AG09319 (cell line): Measurements from ENCODE around the gene PTDSS2.

Source experiments
- DNase-seq: peaks from one replicate; pipeline ENCODE4 v3.0.0-alpha.2; 2010; ENCODE audit warnings: low read depth; ENCODE audit errors: extremely low read depth
- CTCF ChIP-seq: IDR thresholded peaks from 2 replicates; pipeline ENCODE4 v1.5.1; 2011; ENCODE audit warnings: low read depth, mild to moderate bottlenecking, inconsistent platforms, low read length, moderate library complexity

PTDSS2 gene

GRCh38 chr11:538431-539051 lies 88.5 kb downstream of the PTDSS2 start:
- TF ChIP-seq CTCF: no peak
- DNase-seq: no peak

DNA sequence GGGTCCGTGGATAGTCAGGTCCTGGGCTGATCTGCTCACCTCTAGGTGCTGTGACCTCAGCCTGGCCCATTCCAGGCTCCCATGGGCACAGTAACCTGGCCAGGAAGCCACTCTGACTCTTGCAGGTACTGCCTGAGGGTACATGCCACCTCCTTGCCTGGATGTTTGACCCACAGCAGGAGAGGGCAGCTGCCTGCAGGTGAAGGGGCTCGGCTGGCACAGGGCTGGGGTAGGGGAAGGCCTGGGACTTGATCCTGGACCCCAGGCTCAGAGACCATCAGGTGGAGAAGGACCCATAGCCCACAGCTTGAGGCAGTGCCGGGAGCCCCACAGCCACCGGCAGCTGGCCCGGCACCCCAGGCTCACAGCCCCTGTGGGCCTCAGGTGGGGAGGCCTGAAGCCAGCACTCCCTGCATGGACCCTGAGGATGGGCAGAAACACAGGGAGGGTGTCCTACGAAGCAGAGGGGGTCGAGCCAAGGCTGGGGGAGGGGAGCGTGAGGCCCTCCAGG lies 89.9 kb downstream of the PTDSS2 start:
- TF ChIP-seq CTCF: no peak
- DNase-seq: no peak
